ENCODE results near the gene CCDC127. TPM values are rescaled to one million over a fixed set of nuclear protein-coding genes. Genes with fewer than 3 reads are reported as not detected.

Gene CCDC127
- total RNA-seq, 1 donor from 2014 or later, result 7.0 TPM

GRCh38 chr5:206927-207536 is 10.9 kb downstream of the CCDC127 start:
- no peaks in the 10 kb centered on the region for H3K27me3 ChIP-seq
- peaks cover 25% of the 10 kb centered on the region for H3K36me3 Mint-ChIP-seq
- H2AFZ ChIP-seq (replicated peaks), result no peak overlapping the region
- H3K9me3 ChIP-seq (ENCODE audit: low read depth), result no peaks in the 10 kb centered on the region
- H3K4me1 Mint-ChIP-seq, result peaks cover 24% of the 10 kb centered on the region
- no peaks in the 10 kb centered on the region for H3K9me3 Mint-ChIP-seq
- peaks cover 47% of the 10 kb centered on the region for H4K20me1 ChIP-seq (ENCODE audit: low read depth)
- no peak overlapping the region for H3K4me3 Mint-ChIP-seq
- no peaks in the 10 kb centered on the region for H3K36me3 ChIP-seq
- no peak overlapping the region for H3K9ac ChIP-seq
- no peak overlapping the region for H3K4me3 ChIP-seq
- peaks cover 42% of the 10 kb centered on the region for H3K79me2 ChIP-seq (ENCODE audit: low read depth)
- H3K4me2 ChIP-seq, result no peak overlapping the region
- no peak for DNase-seq (ENCODE audit: low spot score)
- H3K27ac Mint-ChIP-seq, result no peak overlapping the region
- no peaks in the 10 kb centered on the region for H3F3A ChIP-seq (ENCODE audit: low read depth)
- no peak overlapping the region for H3K27ac ChIP-seq
- peaks cover 7% of the 10 kb centered on the region for H3K27me3 Mint-ChIP-seq (ENCODE audit: insufficient read depth, low read depth)
- no peaks in the 10 kb centered on the region for H3K4me1 ChIP-seq
- TF ChIP-seq EZH2 (IDR thresholded peaks at IDR 0.05) (no peak), EZH2phosphoT487 (IDR thresholded peaks at IDR 0.05) (no peak), CTCF (IDR thresholded peaks at IDR 0.05) (no peak)

GRCh38 chr5:206406-206805 is 11.5 kb downstream of the CCDC127 start:
- Mint-ChIP-seq H3K4me3 (no peak overlapping the region), H3K36me3 (peaks cover 25% of the 10 kb centered on the region), H3K9me3 (no peaks in the 10 kb centered on the region), H3K4me1 (peaks cover 30% of the 10 kb centered on the region), H3K27me3 (ENCODE audit: insufficient read depth, low read depth) (peaks cover 11% of the 10 kb centered on the region), H3K27ac (no peak overlapping the region)
- Histone ChIP-seq H3K9me3 (ENCODE audit: low read depth) (no peaks in the 10 kb centered on the region), H3K36me3 (no peaks in the 10 kb centered on the region), H3K27me3 (no peaks in the 10 kb centered on the region), H2AFZ (replicated peaks) (no peak overlapping the region), H4K20me1 (ENCODE audit: low read depth) (peaks cover 53% of the 10 kb centered on the region), H3F3A (ENCODE audit: low read depth) (no peaks in the 10 kb centered on the region), H3K27ac (no peak overlapping the region), H3K4me1 (peaks cover 6% of the 10 kb centered on the region), H3K9ac (no peak overlapping the region), H3K79me2 (ENCODE audit: low read depth) (peaks cover 47% of the 10 kb centered on the region), H3K4me3 (no peak overlapping the region), H3K4me2 (no peak overlapping the region)
- no peak for TF ChIP-seq CTCF (IDR thresholded peaks at IDR 0.05)
- TF ChIP-seq EZH2 (IDR thresholded peaks at IDR 0.05), result no peak
- TF ChIP-seq EZH2phosphoT487 (IDR thresholded peaks at IDR 0.05), result no peak
- DNase-seq (ENCODE audit: low spot score), result no peak

- no peaks in the 10 kb centered on the region for H3K36me3 ChIP-seq
- peaks cover 37% of the 10 kb centered on the region for H3K4me1 Mint-ChIP-seq
- H3K27ac Mint-ChIP-seq, result no peak overlapping the region
- no peak overlapping the region for H3K4me3 Mint-ChIP-seq
- no peak overlapping the region for H2AFZ ChIP-seq (replicated peaks)
- H3K36me3 Mint-ChIP-seq, result peaks cover 25% of the 10 kb centered on the region
- no peaks in the 10 kb centered on the region for H3K9me3 ChIP-seq (ENCODE audit: low read depth)
- H3K4me2 ChIP-seq, result no peak overlapping the region
- DNase-seq (ENCODE audit: low spot score), result no peak
- peaks cover 49% of the 10 kb centered on the region for H3K79me2 ChIP-seq (ENCODE audit: low read depth)
- no peak overlapping the region for H3K4me3 ChIP-seq
- no peaks in the 10 kb centered on the region for H3K27me3 ChIP-seq
- peaks cover 11% of the 10 kb centered on the region for H3K27me3 Mint-ChIP-seq (ENCODE audit: insufficient read depth, low read depth)
- no peaks in the 10 kb centered on the region for H3K9me3 Mint-ChIP-seq
- H4K20me1 ChIP-seq (ENCODE audit: low read depth), result peaks cover 63% of the 10 kb centered on the region
- TF ChIP-seq CTCF (IDR thresholded peaks at IDR 0.05) (no peak), EZH2phosphoT487 (IDR thresholded peaks at IDR 0.05) (no peak), EZH2 (IDR thresholded peaks at IDR 0.05) (no peak)
- H3F3A ChIP-seq (ENCODE audit: low read depth), result peaks cover 3% of the 10 kb centered on the region
- peaks cover 15% of the 10 kb centered on the region for H3K4me1 ChIP-seq
- no peak overlapping the region for H3K9ac ChIP-seq
- no peak overlapping the region for H3K27ac ChIP-seq
These were observed 12.8 kb downstream of the CCDC127 start for GRCh38 chr5:204966-205670.
